ENCODE measurements around the gene PRORP.
"Not testable (repeated sequence)": the region's sequence is repeated elsewhere in the genome, so short reads cannot be mapped to it uniquely, and the experiment has no call there.

PRORP gene

GRCh38 chr14:35140718-35141581, 18.6 kb downstream of the PRORP start:
- DNase-seq, result no peak

- no peak for DNase-seq
These were observed 21.7 kb downstream of the PRORP start for GRCh38 chr14:35144029-35144428.

GRCh38 chr14:35146711-35147149, 24.4 kb downstream of the PRORP start:
- DNase-seq, result no peak

GRCh38 chr14:35147186-35147585, 24.8 kb downstream of the PRORP start:
- no peak for DNase-seq

GRCh38 chr14:35147711-35148110, 25.4 kb downstream of the PRORP start:
- DNase-seq, result no peak

GRCh38 chr14:35149239-35149638, 26.9 kb downstream of the PRORP start:
- DNase-seq, result no peak

- not testable (repeated sequence) for DNase-seq
These were observed 30.2 kb downstream of the PRORP start for GRCh38 chr14:35152531-35152930.

- DNase-seq, result no peak
These were observed 31.7 kb downstream of the PRORP start for GRCh38 chr14:35154016-35154415.

- peak in 1 of 2 donors; percentile 36 for DNase-seq
These were observed 33.6 kb downstream of the PRORP start for GRCh38 chr14:35155962-35156361.

GRCh38 chr14:35158491-35158890, 36.1 kb downstream of the PRORP start:
- no peak for DNase-seq

- no peak for DNase-seq
These were observed 36.8 kb downstream of the PRORP start for GRCh38 chr14:35158951-35159653.

- no peak for DNase-seq
These were observed 37.5 kb downstream of the PRORP start for GRCh38 chr14:35159742-35160409.

- DNase-seq, result peak in 1 of 2 donors; percentile 58
These were observed 38.9 kb downstream of the PRORP start for GRCh38 chr14:35161231-35161630.

GRCh38 chr14:35163384-35163783, 41.0 kb downstream of the PRORP start:
- DNase-seq, result no peak

- no peak for DNase-seq
These were observed 42.5 kb downstream of the PRORP start for GRCh38 chr14:35164849-35165248.

- DNase-seq, result no peak
These were observed 45.1 kb downstream of the PRORP start for GRCh38 chr14:35167496-35167895.

Measured in CD4-positive, alpha-beta T cell treated with Interleukin-4 for 1 hour (primary cell).